ENCODE measurements around the gene PAF1. TPM values are rescaled to one million over a fixed set of nuclear protein-coding genes. Genes with fewer than 3 reads are reported as not detected.
A peak's percentile ranks its signal among the peaks of the same experiment; 100 is the strongest.

Gene PAF1
- total and polyA plus RNA-seq, 10 donors = 27.4 to 51.3 (median 39.2) TPM

- Histone ChIP-seq H3K36me3 (peaks cover 0 to 49% (median 32%) of the 10 kb centered on the region in 6 donors), H3K27me3 (replicated peaks in 1 of 7) (no peaks in the 10 kb centered on the region), H3K4me1 (peaks cover 0 to 35% (median 13%) of the 10 kb centered on the region in 6 donors), H3K4me3 (no peak overlapping the region), H3K9me3 (no peaks in the 10 kb centered on the region), H3K27ac (no peak overlapping the region)
- intact Hi-C loops (cut with DNase I; ENCODE audit: low total_unique reads) = no loop called here
- 68 to 84% (median 74%) methylated on average over 5 of the region's 5 CpGs for WGBS, 5 donors
- TF ChIP-seq CTCF (IDR thresholded peaks at IDR 0.05 in 8 of 11, conservative IDR thresholded peaks at IDR 0.05 in 3 of 11) (no peak), POLR2AphosphoS5 (IDR thresholded peaks at IDR 0.05) (no peak), POLR2A (IDR thresholded peaks at IDR 0.05) (no peak)
- DNase-seq = no peak
Observed at GRCh38 chr19:39426170-39426569, 35.3 kb upstream of the PAF1 start.

- DNase-seq = no peak
- no peaks in the 10 kb centered on the region for H3K9me3 ChIP-seq
- peaks cover 0 to 31% (median 8%) of the 10 kb centered on the region in 6 donors for H3K4me1 ChIP-seq
- intact Hi-C loops (cut with DNase I; ENCODE audit: low total_unique reads) = no loop called here
- H3K36me3 ChIP-seq = peaks cover 0 to 50% (median 36%) of the 10 kb centered on the region in 6 donors
- no peaks in the 10 kb centered on the region for H3K27me3 ChIP-seq (replicated peaks in 1 of 7)
- no peak overlapping the region for H3K4me3 ChIP-seq
- no peak overlapping the region for H3K27ac ChIP-seq
- 82 to 98% (median 94%) methylated on average over 7 of the region's 7 CpGs for WGBS, 5 donors
- TF ChIP-seq CTCF (IDR thresholded peaks at IDR 0.05 in 8 of 11, conservative IDR thresholded peaks at IDR 0.05 in 3 of 11) (no peak), POLR2A (IDR thresholded peaks at IDR 0.05) (no peak), POLR2AphosphoS5 (IDR thresholded peaks at IDR 0.05) (no peak)
Observed at GRCh38 chr19:39425744-39426143, 34.8 kb upstream of the PAF1 start.

GRCh38 chr19:39424934-39425333 lies 34.0 kb upstream of the PAF1 start:
- WGBS, 5 donors = 81 to 88% (median 85%) methylated on average over 8 to 16 of the region's 16 CpGs; no CpG with 5 or more reads in 1 of the 5 donors
- peak; percentile 55 for DNase-seq
- intact Hi-C loops (cut with DNase I; ENCODE audit: low total_unique reads) = no loop called here

More at GRCh38 chr19:39424934-39425333, 34.0 kb upstream of the PAF1 start:
- H3K27me3 ChIP-seq (replicated peaks in 1 of 7) = no peaks in the 10 kb centered on the region
- peaks cover 0 to 58% (median 42%) of the 10 kb centered on the region in 6 donors for H3K36me3 ChIP-seq
- no peaks in the 10 kb centered on the region for H3K9me3 ChIP-seq
- TF ChIP-seq POLR2A (IDR thresholded peaks at IDR 0.05) = no peak
- no peak for TF ChIP-seq CTCF (IDR thresholded peaks at IDR 0.05 in 8 of 11, conservative IDR thresholded peaks at IDR 0.05 in 3 of 11)
- peak in 1 of 3 donors; percentile 68 for TF ChIP-seq POLR2AphosphoS5 (IDR thresholded peaks at IDR 0.05)
- peaks cover 0 to 23% (median 6%) of the 10 kb centered on the region in 6 donors for H3K4me1 ChIP-seq
- no peak overlapping the region for H3K4me3 ChIP-seq
- H3K27ac ChIP-seq = no peak overlapping the region

All from spleen (tissue), 11 donors.